Spinal cord (tissue), 10 donors: ENCODE measurements around the gene AGL. TPM values are rescaled to one million over a fixed set of nuclear protein-coding genes. Genes with fewer than 3 reads are reported as not detected.
A peak's percentile ranks its signal among the peaks of the same experiment; 100 is the strongest.

Experiments
- DNase-seq, 6 donors: peaks; one replicate each; pipeline versions ENCODE4 v3.0.0 to v3.0.0-alpha.2; 2013 to 2015; ENCODE audit warnings: low spot score in 6 of 6, low read depth in 4 of 6
- H3K27ac ChIP-seq: one replicate; pipeline ENCODE4 v1.5.1; 2013; ENCODE audit warnings: low read depth, low read length, control low read depth
- H3K27me3 ChIP-seq: one replicate; pipeline ENCODE4 v1.6.1; 2013; ENCODE audit warnings: low read length; ENCODE audit not compliant: control insufficient read depth, insufficient read depth
- H3K36me3 ChIP-seq: one replicate; pipeline ENCODE4 v1.6.1; 2013; ENCODE audit warnings: low read length; ENCODE audit not compliant: control insufficient read depth, insufficient read depth
- H3K4me1 ChIP-seq: one replicate; pipeline ENCODE4 v1.6.1; 2013; ENCODE audit warnings: low read length; ENCODE audit not compliant: control insufficient read depth, insufficient read depth
- H3K4me3 ChIP-seq: one replicate; pipeline ENCODE4 v1.5.1; 2013; ENCODE audit warnings: low read depth, low read length, control low read depth
- H3K9me3 ChIP-seq: one replicate; pipeline ENCODE4 v1.6.1; 2013; ENCODE audit warnings: low read length; ENCODE audit not compliant: control insufficient read depth, insufficient read depth
- WGBS: methylation state at CpG from one replicate; pipeline ENCODE4 v1.1.5; 2013; ENCODE audit warnings: missing lambda C conversion rate; ENCODE audit not compliant: insufficient coverage; 5-methylcytosine and 5-hydroxymethylcytosine counted together
- polyA plus RNA-seq, 2 donors: library from polyadenylated mRNA; unstranded; fragments of 120-200 nt; gene quantifications; one replicate each; pipeline ENCODE4 v1.2.1, GENCODE V29; 2013; ENCODE audit not compliant: insufficient read length in 2 of 2
- total RNA-seq, 2 donors: library from RNA; depleted of rRNA in 1 of 2; stranded (reverse); fragments of 120-200 nt in 1 of 2; fragments of >200 nt in 1 of 2; gene quantifications; one replicate each; pipeline versions ENCODE4 v1.2.3 to v1.2.4, GENCODE V29; 2013 to 2014
- donor health status: healthy.

The AGL gene
- total and polyA plus RNA-seq, 4 donors = 16.5 to 42.1 (median 22.8) TPM

DNA sequence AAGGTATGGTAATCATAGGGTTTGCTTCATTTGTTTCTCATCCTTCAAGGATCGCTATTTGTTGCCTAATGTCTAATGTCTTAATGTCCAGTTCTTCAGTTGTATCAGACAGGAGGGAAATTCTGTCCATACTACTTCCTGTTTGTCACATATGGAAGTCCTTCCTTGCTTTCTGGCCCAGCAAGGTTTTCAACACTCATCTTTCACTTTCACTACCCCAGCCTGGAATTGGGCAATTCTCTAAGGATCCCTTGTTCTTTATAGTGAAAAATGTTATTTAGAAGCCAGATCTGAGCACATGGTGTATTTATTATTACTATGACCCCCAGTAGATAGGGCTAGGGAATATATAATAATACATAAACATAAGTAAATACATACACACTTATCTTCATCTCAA is 69.1 kb downstream of the AGL start:
- WGBS = no CpG with 5 or more reads among the region's 1 CpG
- Histone ChIP-seq H3K9me3 (no peaks in the 10 kb centered on the region), H3K4me3 (no peak overlapping the region), H3K4me1 (no peaks in the 10 kb centered on the region), H3K27ac (no peak overlapping the region), H3K27me3 (no peaks in the 10 kb centered on the region), H3K36me3 (peaks cover 4% of the 10 kb centered on the region)
- no peak for DNase-seq

- Histone ChIP-seq H3K36me3 (no peaks in the 10 kb centered on the region), H3K4me3 (no peak overlapping the region), H3K9me3 (no peaks in the 10 kb centered on the region), H3K27ac (no peak overlapping the region), H3K27me3 (no peaks in the 10 kb centered on the region), H3K4me1 (no peaks in the 10 kb centered on the region)
- DNase-seq = no peak
Measured at GRCh38 chr1:99934801-99935200, 84.6 kb downstream of the AGL start.

DNA sequence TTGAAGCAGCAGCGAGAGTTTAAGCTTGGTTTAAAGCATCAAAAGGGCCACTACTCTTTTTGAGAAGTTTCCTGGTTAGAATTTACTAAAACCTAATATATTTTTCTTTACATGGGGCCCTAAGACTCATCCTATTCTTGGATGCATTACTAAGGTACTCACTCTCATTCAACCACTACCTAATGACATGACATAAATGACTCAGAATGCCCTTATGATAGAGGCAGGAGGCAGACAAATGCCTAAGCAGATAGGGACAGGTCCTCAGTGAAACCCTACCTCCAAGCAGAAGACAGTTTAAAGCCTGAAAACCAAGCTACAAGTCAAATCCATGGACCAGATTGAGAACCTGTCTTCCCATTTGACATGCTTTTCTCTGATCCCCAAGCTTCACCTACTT is 85.4 kb downstream of the AGL start:
- no peaks in the 10 kb centered on the region for H3K27me3 ChIP-seq
- H3K9me3 ChIP-seq = no peaks in the 10 kb centered on the region
- no CpG with 5 or more reads among the region's 1 CpG for WGBS
- H3K27ac ChIP-seq = no peak overlapping the region
- no peaks in the 10 kb centered on the region for H3K36me3 ChIP-seq
- no peak overlapping the region for H3K4me3 ChIP-seq
- H3K4me1 ChIP-seq = no peaks in the 10 kb centered on the region
- DNase-seq = no peak

- no peak overlapping the region for H3K4me3 ChIP-seq
- no peak overlapping the region for H3K27ac ChIP-seq
- 94% methylated on average over 3 of the region's 3 CpGs for WGBS
- DNase-seq = no peak
- no peaks in the 10 kb centered on the region for H3K36me3 ChIP-seq
- no peaks in the 10 kb centered on the region for H3K9me3 ChIP-seq
- no peaks in the 10 kb centered on the region for H3K4me1 ChIP-seq
- no peaks in the 10 kb centered on the region for H3K27me3 ChIP-seq
Measured at GRCh38 chr1:99936071-99936470, 85.9 kb downstream of the AGL start.

DNA sequence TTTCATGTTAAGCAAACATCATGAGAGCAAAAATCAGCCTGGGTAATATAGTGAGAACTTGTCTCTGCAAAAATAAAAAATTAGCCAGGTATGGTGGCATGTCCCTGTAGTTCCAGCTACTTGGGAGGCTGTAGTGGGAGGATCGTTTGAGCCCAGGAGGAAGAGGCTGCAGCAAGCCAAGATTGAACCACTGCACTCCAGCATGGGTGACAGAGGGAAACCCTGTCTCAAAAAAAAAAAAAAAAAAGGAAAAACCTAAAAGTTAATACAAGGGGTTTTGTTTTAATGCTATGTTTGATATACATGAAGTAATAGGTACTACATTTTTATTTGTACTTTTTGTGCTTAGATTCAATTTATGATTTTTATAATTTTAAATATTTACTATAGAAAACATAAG is 92.6 kb downstream of the AGL start:
- no peak for DNase-seq
- Histone ChIP-seq H3K4me1 (no peaks in the 10 kb centered on the region), H3K27me3 (no peaks in the 10 kb centered on the region), H3K36me3 (no peaks in the 10 kb centered on the region), H3K9me3 (no peaks in the 10 kb centered on the region), H3K4me3 (no peak overlapping the region), H3K27ac (no peak overlapping the region)
- WGBS = no CpG with 5 or more reads among the region's 1 CpG

- H3K27ac ChIP-seq = no peak overlapping the region
- no peaks in the 10 kb centered on the region for H3K4me1 ChIP-seq
- H3K4me3 ChIP-seq = no peak overlapping the region
- 57% methylated on average over 7 of the region's 7 CpGs for WGBS
- no peaks in the 10 kb centered on the region for H3K9me3 ChIP-seq
- peak in 2 of 6 donors; percentile 4 to 24 for DNase-seq
- H3K36me3 ChIP-seq = no peaks in the 10 kb centered on the region
- H3K27me3 ChIP-seq = no peaks in the 10 kb centered on the region
Measured at GRCh38 chr1:99943223-99943794, 93.1 kb downstream of the AGL start.

DNA sequence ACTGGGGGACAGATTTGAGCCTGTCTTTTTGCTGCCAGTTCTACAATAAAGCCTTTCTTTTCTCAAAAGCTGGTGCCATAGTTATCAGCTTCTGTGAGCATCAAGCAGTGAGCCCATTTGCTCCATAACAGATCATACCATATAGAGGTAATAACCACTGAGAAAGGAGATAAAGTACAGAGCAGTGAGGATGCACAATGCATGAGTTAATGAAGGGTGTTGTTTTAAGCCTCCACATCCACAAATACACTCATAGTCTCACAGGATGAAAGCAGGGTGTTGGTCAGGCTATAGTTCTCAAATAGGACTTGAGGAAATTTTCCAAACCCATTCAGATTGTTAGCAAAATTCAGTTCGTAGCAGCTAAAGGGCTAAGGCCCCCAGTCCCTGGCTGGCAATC is 94.0 kb downstream of the AGL start:
- H3K9me3 ChIP-seq = no peaks in the 10 kb centered on the region
- H3K27ac ChIP-seq = no peak overlapping the region
- DNase-seq = no peak
- no peaks in the 10 kb centered on the region for H3K36me3 ChIP-seq
- no peak overlapping the region for H3K4me3 ChIP-seq
- H3K27me3 ChIP-seq = no peaks in the 10 kb centered on the region
- WGBS = 100% methylated on average over 1 of the region's 1 CpG
- no peaks in the 10 kb centered on the region for H3K4me1 ChIP-seq

- WGBS = 67% methylated on average over 1 of the region's 1 CpG
- no peak for DNase-seq
- no peak overlapping the region for H3K4me3 ChIP-seq
- no peak overlapping the region for H3K27ac ChIP-seq
- no peaks in the 10 kb centered on the region for H3K36me3 ChIP-seq
- no peaks in the 10 kb centered on the region for H3K4me1 ChIP-seq
- no peaks in the 10 kb centered on the region for H3K27me3 ChIP-seq
- H3K9me3 ChIP-seq = no peaks in the 10 kb centered on the region
Measured at GRCh38 chr1:99945174-99945573, 95.0 kb downstream of the AGL start.

GRCh38 chr1:99950486-99950885 is 100.3 kb downstream of the AGL start:
- WGBS = 71% methylated on average over 1 of the region's 3 CpGs
- no peaks in the 10 kb centered on the region for H3K36me3 ChIP-seq

GRCh38 chr1:99952522-99952921 is 102.4 kb downstream of the AGL start:
- Histone ChIP-seq H3K9me3 (no peaks in the 10 kb centered on the region), H3K36me3 (no peaks in the 10 kb centered on the region), H3K27me3 (no peaks in the 10 kb centered on the region), H3K27ac (no peak overlapping the region), H3K4me3 (no peak overlapping the region), H3K4me1 (no peaks in the 10 kb centered on the region)
- WGBS = no CpG with 5 or more reads among the region's 1 CpG
- no peak for DNase-seq

More at GRCh38 chr1:99950486-99950885, 100.3 kb downstream of the AGL start:
- H3K4me3 ChIP-seq = no peak overlapping the region
- no peak overlapping the region for H3K27ac ChIP-seq
- no peak for DNase-seq
- no peaks in the 10 kb centered on the region for H3K9me3 ChIP-seq
- H3K4me1 ChIP-seq = no peaks in the 10 kb centered on the region
- no peaks in the 10 kb centered on the region for H3K27me3 ChIP-seq
